HS-27A (cell line): Measurements from ENCODE around the gene LRRC41.
"Not testable (repeated sequence)": the region's sequence is repeated elsewhere in the genome, so short reads cannot be mapped to it uniquely, and the experiment has no call there.

Source experiments
- DNase-seq: peaks from one replicate; pipeline ENCODE4 v3.0.0-alpha.2; 2012; ENCODE audit warnings: low read depth, missing footprints

Gene LRRC41

GRCh38 chr1:46303038-46303871, at the start of gene LRRC41, which contains the start of gene UQCRH:
Gene LRRC41 (minus strand): TSS chr1:46303616. CDS start chr1:46303322, 294 bp downstream.
Gene UQCRH (plus strand): TSS chr1:46303698. CDS start chr1:46303767, 69 bp downstream.
- DNase-seq = peak; percentile 98

GRCh38 chr1:46352363-46352762, 48.9 kb upstream of the LRRC41 start:
- no peak for DNase-seq

- no peak for DNase-seq
Measured at GRCh38 chr1:46345281-46345680, 41.9 kb upstream of the LRRC41 start.

GRCh38 chr1:46344481-46344880, 41.1 kb upstream of the LRRC41 start:
- no peak for DNase-seq

GRCh38 chr1:46343705-46344104, 40.3 kb upstream of the LRRC41 start:
- DNase-seq = no peak

- DNase-seq = no peak
Measured at GRCh38 chr1:46343351-46343695, 39.9 kb upstream of the LRRC41 start.

GRCh38 chr1:46342677-46343350, 39.4 kb upstream of the LRRC41 start:
- DNase-seq = no peak

- no peak for DNase-seq
Measured at GRCh38 chr1:46342084-46342656, 38.8 kb upstream of the LRRC41 start.

- no peak for DNase-seq
Measured at GRCh38 chr1:46341222-46342083, 38.0 kb upstream of the LRRC41 start.

GRCh38 chr1:46340404-46341221, 37.2 kb upstream of the LRRC41 start, which contains the start of gene NSUN4:
Gene NSUN4 (plus strand): TSS chr1:46340807. CDS start chr1:46340827, 20 bp downstream.
- peak; percentile 83 for DNase-seq

GRCh38 chr1:46337409-46337808, 34.0 kb upstream of the LRRC41 start:
- not testable (repeated sequence) for DNase-seq

GRCh38 chr1:46335081-46335480, 31.7 kb upstream of the LRRC41 start:
- DNase-seq = no peak

GRCh38 chr1:46334030-46334384, 30.6 kb upstream of the LRRC41 start:
- DNase-seq = no peak

GRCh38 chr1:46333300-46334029, 30.0 kb upstream of the LRRC41 start:
- no peak for DNase-seq

GRCh38 chr1:46331786-46332540, 28.5 kb upstream of the LRRC41 start:
- not testable (repeated sequence) for DNase-seq

GRCh38 chr1:46330381-46330780, 27.0 kb upstream of the LRRC41 start:
- not testable (repeated sequence) for DNase-seq

- not testable (repeated sequence) for DNase-seq
Measured at GRCh38 chr1:46329807-46330206, 26.4 kb upstream of the LRRC41 start.

- not testable (repeated sequence) for DNase-seq
Measured at GRCh38 chr1:46328182-46328581, 24.8 kb upstream of the LRRC41 start.

GRCh38 chr1:46325285-46326076, 22.1 kb upstream of the LRRC41 start:
- DNase-seq = not testable (repeated sequence)
